Right kidney (tissue), 9 donors: Measurements from ENCODE around the gene KRTAP21-1.
"Not testable (repeated sequence)": the region's sequence is repeated elsewhere in the genome, so short reads cannot be mapped to it uniquely, and the experiment has no call there.

Experiments used
- DNase-seq: peaks from one replicate; pipeline ENCODE4 v3.0.0-alpha.2; 2016
- long read RNA-seq, 8 donors: transcript quantifications; one replicate each; lab custom pipeline, GENCODE V29; 2026

KRTAP21-1 gene
- long read RNA-seq, donor 1: 0 reads
- long read RNA-seq, donor 2: 0 reads
- long read RNA-seq, donor 3: 0 reads
- long read RNA-seq, donor 4: 0 reads
- long read RNA-seq, donor 5: 0 reads
- long read RNA-seq, donor 6: 0 reads
- long read RNA-seq, donor 7: 0 reads
- long read RNA-seq, donor 8: 0 reads

- not testable (repeated sequence) for DNase-seq
These were observed at the start of gene KRTAP21-1 for GRCh38 chr21:30755328-30755727. Gene KRTAP21-1 (minus strand): TSS chr21:30755428. CDS start chr21:30755378, 50 bp downstream.

DNA sequence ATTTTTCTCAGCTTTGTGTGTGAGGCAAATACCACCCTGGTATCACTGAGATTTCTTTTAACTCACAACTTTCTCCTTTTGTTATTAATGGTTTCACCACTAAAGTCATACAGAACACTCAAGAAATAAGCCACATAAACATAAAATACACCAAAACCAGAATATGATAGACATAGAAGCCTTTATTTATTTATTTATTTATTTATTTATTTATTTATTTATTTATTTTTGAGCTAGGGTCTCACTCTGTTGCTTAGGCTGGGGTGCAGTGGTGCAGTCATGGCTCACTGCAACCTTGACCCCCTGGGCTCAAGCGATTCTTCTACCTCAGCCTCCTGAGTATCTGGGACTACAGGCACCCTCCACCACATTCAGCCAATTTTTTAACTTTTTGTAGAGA is 45.4 kb upstream of the KRTAP21-1 start:
- DNase-seq: no peak

DNA sequence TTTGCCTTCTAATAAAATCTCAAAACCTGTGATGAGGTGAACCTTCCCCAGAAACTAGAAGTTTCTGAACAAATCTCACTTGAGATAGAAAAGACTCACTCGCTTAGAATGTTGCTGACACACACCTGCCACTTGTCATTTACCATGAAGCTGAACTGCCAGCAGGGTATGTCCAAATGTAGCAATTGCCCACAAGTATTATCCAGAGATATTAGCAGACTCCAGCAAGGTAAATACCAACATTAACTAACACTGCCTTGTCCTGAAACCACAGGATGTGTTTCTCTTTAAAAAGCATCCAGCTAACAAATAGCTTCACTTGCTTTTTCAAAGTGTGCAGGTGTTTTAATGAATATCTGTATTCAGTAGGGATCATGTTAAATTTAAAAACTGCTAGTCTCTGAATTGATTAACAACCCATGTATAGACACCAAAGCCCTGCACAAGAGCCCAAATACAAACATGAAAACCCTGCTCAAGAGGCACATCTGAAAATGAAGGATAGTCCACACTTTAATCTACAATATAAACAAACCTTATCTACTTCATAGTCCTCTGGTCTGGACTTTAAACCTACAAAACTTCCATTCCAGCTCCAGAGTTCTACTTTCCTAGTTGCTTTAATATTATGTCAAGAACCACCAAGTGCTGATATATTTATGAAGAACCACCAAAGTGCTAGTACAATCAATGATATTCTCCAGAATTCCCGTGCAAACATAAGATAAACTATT is 38.5 kb upstream of the KRTAP21-1 start:
- DNase-seq: no peak

DNA sequence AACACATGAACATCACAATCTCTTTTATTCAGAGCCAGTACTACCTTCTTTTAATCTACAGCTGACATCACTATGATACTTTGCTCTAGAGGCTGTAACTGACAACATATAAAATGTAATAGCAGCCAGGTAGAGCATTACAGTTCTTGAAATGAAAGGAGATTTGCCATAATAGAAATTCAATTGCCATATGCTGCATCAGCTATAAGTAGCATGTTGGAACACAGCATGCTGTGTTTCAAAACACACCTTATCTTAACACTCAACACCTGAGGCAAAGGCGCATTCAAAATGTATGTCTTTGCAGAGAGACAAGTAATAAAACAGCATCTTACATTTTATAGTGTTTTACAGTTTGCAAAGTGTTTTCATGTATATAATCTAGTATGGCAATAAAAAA is 24.0 kb upstream of the KRTAP21-1 start:
- no peak for DNase-seq

DNA sequence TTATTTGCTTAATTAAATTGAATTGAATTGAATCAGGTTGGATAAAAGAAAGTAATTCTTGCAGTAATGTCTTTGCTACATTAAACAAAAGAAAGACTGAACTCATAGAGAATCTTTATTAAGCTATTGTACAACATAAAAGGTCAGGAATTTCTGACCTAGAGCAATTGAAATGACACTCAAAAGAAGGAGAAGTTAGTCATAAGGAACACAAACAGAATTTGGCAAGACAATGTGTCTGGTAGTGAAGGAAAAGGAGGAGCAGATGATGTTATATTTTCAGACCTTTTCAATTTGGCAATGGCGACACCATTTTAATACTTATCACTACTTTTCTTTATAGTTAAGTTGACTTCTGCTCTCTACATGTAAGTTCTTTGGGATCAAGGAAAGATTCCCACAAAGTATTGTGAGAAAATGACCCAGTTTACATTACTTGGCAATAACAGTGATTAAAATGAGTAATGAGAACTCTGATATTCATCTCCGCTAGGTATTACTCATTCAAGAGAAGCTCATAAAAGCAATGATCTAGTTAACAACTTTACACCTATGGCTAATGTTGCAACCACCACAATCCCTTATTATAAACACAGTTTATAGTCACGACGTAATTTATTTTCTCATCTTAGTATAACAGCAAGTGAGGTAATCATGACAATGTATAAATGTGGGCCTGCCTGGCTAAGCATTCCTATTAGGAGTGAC is 14.7 kb upstream of the KRTAP21-1 start:
- no peak for DNase-seq

- DNase-seq: no peak
These were observed 5.5 kb upstream of the KRTAP21-1 start for GRCh38 chr21:30760776-30761175.

GRCh38 chr21:30758306-30758705 is 3.1 kb upstream of the KRTAP21-1 start:
- no peak for DNase-seq

- DNase-seq: no peak
These were observed 8.1 kb downstream of the KRTAP21-1 start, which contains the start of gene KRTAP21-2 for GRCh38 chr21:30747159-30747558. Gene KRTAP21-2 (minus strand): TSS chr21:30747259. CDS start chr21:30747202, 57 bp downstream.

DNA sequence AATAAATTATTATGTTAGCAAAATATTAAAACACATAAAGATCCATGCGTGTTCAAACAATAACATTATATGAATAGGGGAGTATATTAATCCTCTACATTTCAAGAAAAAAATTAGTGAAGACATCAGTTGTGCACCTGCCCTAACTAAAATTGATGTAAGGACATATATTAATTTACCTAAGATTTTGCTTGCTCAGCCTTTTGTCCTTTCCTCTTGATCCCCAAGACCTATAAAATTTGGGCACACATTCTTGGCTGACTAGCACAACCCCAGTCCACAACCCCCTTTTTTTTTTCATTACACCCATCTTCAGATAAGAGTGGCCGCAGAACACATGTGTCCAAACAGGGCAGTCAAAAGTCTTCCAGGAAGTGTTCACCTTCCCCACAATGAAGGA is 14.8 kb downstream of the KRTAP21-1 start:
- DNase-seq: no peak

GRCh38 chr21:30733026-30733425 is 22.2 kb downstream of the KRTAP21-1 start:
- DNase-seq: no peak

DNA sequence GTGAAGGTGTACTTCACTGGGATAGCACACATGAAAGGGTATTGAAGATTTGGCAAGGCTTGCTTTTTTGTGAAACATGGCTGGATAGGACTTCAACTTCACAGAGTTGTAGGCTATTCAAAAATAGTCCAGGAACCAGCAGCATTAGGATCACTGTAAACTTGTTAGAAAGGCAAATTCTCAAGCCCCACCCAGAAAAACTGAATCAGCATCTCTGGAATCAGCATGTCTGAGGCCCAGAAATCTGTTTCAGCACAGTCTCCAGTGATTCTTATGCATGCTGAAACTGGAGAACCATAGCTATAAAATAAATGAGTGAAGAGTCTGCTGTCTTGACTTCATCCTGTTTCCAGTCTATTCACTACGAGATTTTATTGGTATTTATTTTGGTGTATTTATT is 28.5 kb downstream of the KRTAP21-1 start:
- no peak for DNase-seq

DNA sequence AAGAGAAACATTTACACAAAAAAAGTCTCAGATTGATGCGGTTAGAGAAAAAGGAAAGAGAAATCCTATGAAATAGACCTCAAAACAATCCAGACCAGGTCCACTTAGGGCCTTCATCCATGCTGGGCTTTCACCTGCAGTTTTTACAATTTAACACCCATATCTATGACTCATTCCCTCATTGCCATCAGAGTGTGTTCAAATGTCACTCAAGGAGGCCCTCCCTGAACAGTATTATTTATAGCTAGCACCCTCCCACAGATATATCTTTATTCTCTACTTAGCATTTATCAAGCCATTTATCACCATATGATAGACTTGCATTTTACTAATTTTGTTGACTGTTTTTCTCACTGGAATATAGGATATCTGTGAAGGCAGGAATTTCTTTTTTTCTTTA is 35.8 kb downstream of the KRTAP21-1 start:
- DNase-seq: no peak

- no peak for DNase-seq
These were observed 36.9 kb downstream of the KRTAP21-1 start, which contains the start of gene KRTAP21-3 for GRCh38 chr21:30718239-30718909. Gene KRTAP21-3 (minus strand): TSS chr21:30718777. CDS start chr21:30718759, 18 bp downstream.

- no peak for DNase-seq
These were observed 38.1 kb downstream of the KRTAP21-1 start for GRCh38 chr21:30717105-30717504.

GRCh38 chr21:30714946-30715345 is 40.3 kb downstream of the KRTAP21-1 start:
- no peak for DNase-seq

DNA sequence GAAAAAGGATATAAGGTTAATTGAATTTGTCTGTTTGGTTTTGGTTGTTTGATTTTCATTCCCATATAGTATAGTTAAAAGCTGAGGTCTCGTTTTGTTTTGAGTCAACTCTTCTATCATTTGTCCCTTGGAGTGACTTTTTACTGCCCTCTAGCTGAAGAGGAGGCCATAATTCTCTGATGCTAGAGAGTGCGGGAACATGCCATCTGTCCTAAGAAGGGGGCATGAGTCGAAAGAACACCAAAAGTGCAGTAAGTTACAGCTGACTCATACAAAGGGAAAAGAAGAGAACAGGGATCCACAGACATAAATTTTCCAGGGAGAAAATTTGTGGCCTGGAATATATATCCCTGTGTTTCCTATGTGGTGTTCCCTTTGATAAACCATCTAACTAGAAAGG is 40.8 kb downstream of the KRTAP21-1 start:
- no peak for DNase-seq

DNA sequence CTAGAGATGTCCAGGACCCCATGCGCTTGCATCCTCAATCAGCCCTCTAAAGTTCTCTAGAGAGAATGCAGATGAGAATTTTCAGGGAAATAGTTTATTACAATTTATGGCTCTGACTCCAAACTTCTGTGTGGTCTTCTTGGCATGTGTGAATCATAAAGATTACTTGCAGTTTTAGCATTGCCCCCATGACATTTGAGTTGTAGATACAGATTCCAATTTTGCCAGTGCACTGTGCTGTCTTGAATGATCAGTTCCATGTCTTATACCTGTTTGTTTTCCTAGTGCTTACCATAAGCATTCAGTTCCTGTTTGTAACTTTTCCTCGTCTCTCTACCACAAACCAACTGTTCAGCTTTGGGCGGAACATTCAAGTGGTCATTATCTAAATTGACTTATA is 41.5 kb downstream of the KRTAP21-1 start:
- DNase-seq: no peak

GRCh38 chr21:30710499-30710898 is 44.7 kb downstream of the KRTAP21-1 start:
- no peak for DNase-seq

GRCh38 chr21:30707409-30707808 is 47.8 kb downstream of the KRTAP21-1 start:
- DNase-seq: no peak
